Ishikawa (cell line): ENCODE data around the gene KCNQ1.

Experiments used
- CEBPB ChIP-seq: IDR thresholded peaks from 2 replicates; pipeline ENCODE4 v1.6.1; 2012
- CREB1 ChIP-seq: IDR thresholded peaks from 2 replicates; pipeline ENCODE4 v1.6.1; 2012; ENCODE audit warnings: low read depth
- EGR1 ChIP-seq: IDR thresholded peaks from 2 replicates; pipeline ENCODE4 v1.6.1; 2012
- EP300 ChIP-seq: IDR thresholded peaks from 2 replicates; pipeline ENCODE4 v1.6.1; 2012; ENCODE audit warnings: borderline replicate concordance
- FOXM1 ChIP-seq: IDR thresholded peaks from 2 replicates; pipeline ENCODE4 v1.6.1; 2012; ENCODE audit warnings: low read depth, borderline replicate concordance
- NFIC ChIP-seq: IDR thresholded peaks from 2 replicates; pipeline ENCODE4 v1.6.1; 2012
- RAD21 ChIP-seq: IDR thresholded peaks from 2 replicates; pipeline ENCODE4 v1.6.1; 2012; ENCODE audit warnings: low read depth
- TAF1 ChIP-seq: IDR thresholded peaks from 2 replicates; pipeline ENCODE4 v1.6.1; 2012; ENCODE audit warnings: low read depth, mild to moderate bottlenecking
- TCF12 ChIP-seq: IDR thresholded peaks from 2 replicates; pipeline ENCODE4 v1.6.1; 2012; ENCODE audit warnings: low read depth
- TEAD4 ChIP-seq: IDR thresholded peaks from 2 replicates; pipeline ENCODE4 v1.6.1; 2012
- YY1 ChIP-seq: IDR thresholded peaks from 2 replicates; pipeline ENCODE4 v1.6.1; 2012; ENCODE audit warnings: low read depth
- ZBTB7A ChIP-seq: IDR thresholded peaks from 2 replicates; pipeline ENCODE4 v1.6.1; 2012; ENCODE audit warnings: low read depth
- TF ChIP-seq, protein P1 (sequence below): IDR thresholded peaks from 2 replicates; pipeline ENCODE4 v1.6.1; 2012; ENCODE audit warnings: low read depth, mild to moderate bottlenecking
- TF ChIP-seq, protein P2 (sequence below): IDR thresholded peaks from 2 replicates; pipeline ENCODE4 v1.6.1; 2012
- TF ChIP-seq, protein P3 (sequence below): IDR thresholded peaks from 2 replicates; pipeline ENCODE4 v1.6.1; 2012

KCNQ1 gene

DNA sequence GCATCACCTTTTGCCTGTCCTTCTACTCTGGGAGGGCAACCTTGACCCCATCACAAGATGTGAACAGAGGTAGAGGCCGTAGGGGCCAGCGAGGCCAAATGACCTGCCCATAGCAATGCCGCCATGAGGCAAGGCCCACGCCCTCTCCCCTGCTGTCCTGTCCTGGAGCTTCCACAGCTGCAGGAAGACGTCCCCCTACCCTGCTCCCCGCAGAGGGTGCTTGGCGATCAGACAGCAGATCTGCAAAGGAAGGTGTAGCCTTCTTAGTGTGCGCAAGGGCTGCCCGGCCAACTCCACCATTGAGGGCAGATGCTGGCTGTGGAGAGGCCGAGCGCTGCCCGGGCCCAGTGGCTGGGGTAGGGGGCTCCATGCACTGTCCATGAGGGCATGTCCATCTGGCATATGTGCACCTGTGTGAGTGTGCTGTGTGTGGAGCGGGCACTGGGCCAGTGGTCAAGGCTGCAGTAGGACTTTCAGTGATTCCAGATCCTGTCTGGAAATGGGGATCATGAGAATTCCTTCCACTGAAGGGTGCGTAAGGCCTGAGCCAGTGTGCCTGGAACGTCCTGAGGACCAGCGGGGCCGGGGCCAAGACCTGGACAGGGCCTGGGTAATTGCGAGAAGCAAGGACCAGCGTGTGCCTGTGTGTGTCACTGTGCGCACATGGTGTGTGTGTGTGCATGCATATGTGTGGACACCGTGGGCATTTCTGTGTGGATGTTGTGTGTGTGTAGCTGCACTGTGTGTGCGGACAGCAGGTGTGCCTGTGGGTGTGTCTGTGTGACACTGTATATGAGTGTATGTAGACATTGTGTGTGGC lies 11.5 kb upstream of the KCNQ1 start:
- no peak for TF ChIP-seq EGR1
- TF ChIP-seq CREB1: no peak
- TF ChIP-seq ZBTB7A: no peak
- TF ChIP-seq FOXM1: no peak
- TF ChIP-seq EP300: no peak
- TF ChIP-seq TCF12: no peak
- TF ChIP-seq TAF1: no peak
- TF ChIP-seq, protein P1, sequence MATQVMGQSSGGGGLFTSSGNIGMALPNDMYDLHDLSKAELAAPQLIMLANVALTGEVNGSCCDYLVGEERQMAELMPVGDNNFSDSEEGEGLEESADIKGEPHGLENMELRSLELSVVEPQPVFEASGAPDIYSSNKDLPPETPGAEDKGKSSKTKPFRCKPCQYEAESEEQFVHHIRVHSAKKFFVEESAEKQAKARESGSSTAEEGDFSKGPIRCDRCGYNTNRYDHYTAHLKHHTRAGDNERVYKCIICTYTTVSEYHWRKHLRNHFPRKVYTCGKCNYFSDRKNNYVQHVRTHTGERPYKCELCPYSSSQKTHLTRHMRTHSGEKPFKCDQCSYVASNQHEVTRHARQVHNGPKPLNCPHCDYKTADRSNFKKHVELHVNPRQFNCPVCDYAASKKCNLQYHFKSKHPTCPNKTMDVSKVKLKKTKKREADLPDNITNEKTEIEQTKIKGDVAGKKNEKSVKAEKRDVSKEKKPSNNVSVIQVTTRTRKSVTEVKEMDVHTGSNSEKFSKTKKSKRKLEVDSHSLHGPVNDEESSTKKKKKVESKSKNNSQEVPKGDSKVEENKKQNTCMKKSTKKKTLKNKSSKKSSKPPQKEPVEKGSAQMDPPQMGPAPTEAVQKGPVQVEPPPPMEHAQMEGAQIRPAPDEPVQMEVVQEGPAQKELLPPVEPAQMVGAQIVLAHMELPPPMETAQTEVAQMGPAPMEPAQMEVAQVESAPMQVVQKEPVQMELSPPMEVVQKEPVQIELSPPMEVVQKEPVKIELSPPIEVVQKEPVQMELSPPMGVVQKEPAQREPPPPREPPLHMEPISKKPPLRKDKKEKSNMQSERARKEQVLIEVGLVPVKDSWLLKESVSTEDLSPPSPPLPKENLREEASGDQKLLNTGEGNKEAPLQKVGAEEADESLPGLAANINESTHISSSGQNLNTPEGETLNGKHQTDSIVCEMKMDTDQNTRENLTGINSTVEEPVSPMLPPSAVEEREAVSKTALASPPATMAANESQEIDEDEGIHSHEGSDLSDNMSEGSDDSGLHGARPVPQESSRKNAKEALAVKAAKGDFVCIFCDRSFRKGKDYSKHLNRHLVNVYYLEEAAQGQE: no peak
- TF ChIP-seq, protein P2, sequence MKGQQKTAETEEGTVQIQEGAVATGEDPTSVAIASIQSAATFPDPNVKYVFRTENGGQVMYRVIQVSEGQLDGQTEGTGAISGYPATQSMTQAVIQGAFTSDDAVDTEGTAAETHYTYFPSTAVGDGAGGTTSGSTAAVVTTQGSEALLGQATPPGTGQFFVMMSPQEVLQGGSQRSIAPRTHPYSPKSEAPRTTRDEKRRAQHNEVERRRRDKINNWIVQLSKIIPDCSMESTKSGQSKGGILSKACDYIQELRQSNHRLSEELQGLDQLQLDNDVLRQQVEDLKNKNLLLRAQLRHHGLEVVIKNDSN: no peak
- TF ChIP-seq, protein P3, sequence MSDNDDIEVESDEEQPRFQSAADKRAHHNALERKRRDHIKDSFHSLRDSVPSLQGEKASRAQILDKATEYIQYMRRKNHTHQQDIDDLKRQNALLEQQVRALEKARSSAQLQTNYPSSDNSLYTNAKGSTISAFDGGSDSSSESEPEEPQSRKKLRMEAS: no peak
- TF ChIP-seq RAD21: no peak
- no peak for TF ChIP-seq CEBPB
- no peak for TF ChIP-seq YY1
- no peak for TF ChIP-seq NFIC
- no peak for TF ChIP-seq TEAD4

DNA sequence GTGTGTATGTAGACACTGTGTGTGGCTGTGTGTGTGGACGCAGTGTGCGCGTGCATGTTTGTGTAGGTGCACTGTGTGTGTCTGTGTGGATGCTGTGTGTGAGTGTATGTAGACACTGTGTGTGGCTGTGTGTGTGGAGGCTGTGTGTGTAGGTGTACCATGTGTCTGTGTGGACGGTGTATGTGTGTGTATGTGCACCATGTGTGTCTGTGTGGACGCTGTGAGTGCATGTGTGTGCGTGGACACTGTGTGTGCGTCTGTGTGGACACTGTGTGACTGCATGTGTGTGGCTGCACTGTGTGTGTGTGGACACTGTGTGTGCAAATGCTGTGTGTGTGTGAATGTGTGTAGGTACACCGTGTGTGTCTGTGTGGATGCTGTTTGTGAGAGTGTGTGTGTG lies 10.8 kb upstream of the KCNQ1 start:
- no peak for TF ChIP-seq ZBTB7A
- TF ChIP-seq YY1: no peak
- TF ChIP-seq EP300: no peak

DNA sequence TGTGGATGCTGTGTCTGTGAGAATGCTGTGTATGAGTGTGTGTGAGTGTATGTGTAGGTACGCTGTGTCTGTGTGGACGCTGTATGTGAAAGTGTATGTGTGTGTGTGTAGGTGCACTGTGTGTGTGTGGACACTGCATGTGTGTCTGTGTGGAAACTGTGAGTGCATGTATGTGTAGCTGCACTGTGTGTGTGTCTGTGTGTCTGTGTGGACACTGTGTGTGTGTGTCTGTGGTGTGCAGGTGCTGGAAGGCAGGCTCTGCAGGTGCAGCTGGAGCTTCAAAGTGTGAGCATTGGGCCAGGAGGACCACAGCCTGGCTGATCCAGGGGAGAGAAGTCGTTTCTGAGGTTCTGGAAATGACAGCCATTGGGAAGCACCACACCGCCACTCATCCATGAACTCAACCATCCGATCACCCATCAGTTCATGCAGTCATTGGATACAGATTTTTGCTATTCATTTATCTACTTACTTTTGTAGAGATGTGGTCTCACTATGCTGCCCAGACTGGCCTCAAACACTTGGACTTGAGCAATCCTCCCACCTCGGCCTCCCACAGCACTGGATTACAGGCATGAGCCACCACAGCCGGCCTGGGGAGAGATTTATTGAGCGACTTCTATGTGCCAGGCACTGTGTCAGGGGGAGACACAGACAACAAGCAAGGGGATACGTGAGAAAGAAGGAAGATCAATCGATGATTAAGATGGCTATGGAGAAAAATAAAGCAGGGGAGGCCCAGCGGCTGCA lies 10.1 kb upstream of the KCNQ1 start:
- TF ChIP-seq TEAD4 (no peak), FOXM1 (no peak), CREB1 (no peak), TCF12 (no peak), EGR1 (no peak), CEBPB (no peak), EP300 (no peak), TAF1 (no peak), NFIC (no peak), YY1 (no peak)

DNA sequence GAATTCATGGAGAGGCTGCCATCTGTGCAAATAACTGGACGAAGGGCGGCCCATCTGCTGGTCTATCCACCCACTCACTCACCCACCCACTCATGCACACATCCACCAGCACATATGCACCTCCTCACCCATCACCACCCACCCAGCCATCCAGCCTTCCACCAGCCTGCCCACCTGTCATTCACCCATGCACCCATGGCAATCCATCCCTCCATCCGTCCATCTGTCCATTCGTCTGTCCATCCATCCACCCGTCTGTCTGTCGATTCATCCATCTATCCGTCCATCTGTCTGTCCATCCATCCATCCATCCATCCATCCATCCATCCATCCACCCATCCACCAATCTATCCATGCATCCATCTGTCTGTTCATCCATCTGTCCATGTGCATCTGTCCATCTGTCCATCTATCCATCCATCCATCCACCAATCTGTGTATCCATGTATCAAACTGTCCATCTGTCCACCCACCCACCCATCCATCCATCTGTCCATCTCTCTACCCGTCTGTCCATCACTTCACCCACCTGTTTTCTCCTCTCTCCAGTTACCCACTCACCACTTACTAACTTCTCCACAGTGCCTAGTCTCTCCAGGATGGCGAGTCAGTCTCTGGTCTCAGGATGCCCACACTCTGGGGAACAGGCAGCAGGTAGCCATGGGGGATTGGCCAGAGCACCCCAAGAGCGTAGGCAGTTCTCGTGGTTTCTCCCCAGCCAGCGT lies 9.4 kb upstream of the KCNQ1 start:
- TF ChIP-seq, protein P1: no peak
- TF ChIP-seq YY1 (no peak), ZBTB7A (no peak), TAF1 (no peak), EP300 (no peak), FOXM1 (no peak), EGR1 (no peak)

DNA sequence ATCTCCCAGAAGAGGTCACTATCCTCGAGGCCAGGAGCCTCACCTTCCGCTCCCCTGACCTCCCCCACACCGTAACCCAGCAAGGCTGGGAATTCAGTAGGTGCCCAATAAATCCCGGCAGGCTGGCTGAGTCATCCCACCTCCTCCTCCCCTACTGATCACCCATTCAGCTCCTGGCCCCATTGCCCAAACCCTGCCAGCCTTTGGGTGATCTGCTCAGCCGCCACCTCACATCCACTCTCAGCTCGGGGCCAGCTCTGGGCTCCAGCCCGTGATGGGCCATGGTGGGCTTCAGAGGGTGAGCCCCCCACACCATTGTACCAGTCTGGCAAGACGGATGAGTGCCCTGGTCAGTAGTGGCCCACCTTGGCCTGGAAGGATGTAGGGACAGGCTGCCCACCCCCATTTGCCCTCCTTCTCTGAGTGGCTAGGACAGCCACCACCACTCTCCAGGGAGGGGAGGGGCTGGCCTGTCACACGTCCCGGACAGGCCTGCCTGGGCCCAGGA lies 8.7 kb upstream of the KCNQ1 start:
- TF ChIP-seq EP300: no peak
- TF ChIP-seq RAD21: no peak
- no peak for TF ChIP-seq TEAD4
- TF ChIP-seq CREB1: no peak
- no peak for TF ChIP-seq ZBTB7A
- TF ChIP-seq, protein P2: no peak
- TF ChIP-seq, protein P3: no peak
- TF ChIP-seq CEBPB: no peak
- TF ChIP-seq NFIC: no peak
- no peak for TF ChIP-seq TCF12
- TF ChIP-seq EGR1: no peak
- no peak for TF ChIP-seq FOXM1
- TF ChIP-seq, protein P1: no peak
- no peak for TF ChIP-seq TAF1
- TF ChIP-seq YY1: no peak
